Stromal cell of bone marrow (primary cell): Measurements from ENCODE around the gene CALU.

Experiments used
- DNase-seq: peaks from one replicate; pipeline ENCODE4 v3.0.0-alpha.2; 2012; ENCODE audit warnings: low read depth

Gene CALU

DNA sequence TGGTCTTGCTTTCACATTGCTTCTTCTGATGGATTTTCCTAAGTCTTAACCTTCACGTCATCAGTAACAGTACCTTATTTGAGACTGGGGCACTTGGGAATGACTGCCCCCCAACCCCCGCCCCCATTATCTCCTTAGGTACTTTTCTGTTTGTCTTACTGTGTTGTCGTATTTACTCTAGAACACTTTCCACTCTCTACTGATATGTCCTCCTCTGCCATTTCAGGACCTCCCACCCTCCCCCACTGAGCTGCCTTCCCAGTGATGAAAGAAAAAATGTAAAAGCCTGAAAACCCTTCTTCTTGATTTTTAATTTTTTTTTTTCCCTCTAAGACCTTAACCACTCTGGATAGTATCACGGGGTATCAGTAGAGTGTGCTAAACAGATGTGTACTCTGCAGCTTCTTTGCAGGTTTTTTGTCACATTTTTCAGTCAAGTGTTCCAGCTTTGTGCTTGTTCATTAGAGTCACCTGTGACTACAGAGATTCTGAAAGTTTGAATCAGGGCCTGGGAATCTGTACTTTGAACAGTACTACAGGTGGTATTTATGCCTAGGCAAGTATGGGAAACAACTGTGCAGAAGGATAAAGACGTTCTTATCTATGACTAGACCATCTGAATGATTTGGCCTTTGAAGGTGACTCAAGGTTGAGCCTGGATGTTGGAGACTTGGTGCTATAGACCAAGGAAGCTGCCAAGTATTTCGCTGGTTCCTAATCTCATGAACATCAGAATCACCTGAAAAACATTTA, 8.3 kb downstream of the CALU start:
- DNase-seq = no peak

DNA sequence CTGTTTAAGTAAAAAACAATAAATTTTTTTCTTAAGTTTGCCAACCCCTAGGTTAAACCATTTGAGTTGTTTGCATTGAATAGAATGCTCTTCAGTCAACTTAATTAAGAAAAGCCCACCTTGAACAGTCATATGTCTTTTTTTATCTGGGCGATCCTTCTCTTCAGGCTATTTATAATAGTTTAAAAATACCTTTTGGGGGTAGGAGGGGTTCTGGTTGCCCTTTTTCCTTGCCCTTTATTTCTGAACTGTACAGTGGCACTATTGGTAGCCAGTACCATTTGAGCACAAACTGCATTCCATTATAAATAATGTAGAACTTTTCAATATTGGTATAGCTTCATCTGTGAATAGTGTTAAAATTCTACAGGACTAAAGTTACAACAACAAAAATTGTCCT, 13.1 kb downstream of the CALU start:
- no peak for DNase-seq

DNA sequence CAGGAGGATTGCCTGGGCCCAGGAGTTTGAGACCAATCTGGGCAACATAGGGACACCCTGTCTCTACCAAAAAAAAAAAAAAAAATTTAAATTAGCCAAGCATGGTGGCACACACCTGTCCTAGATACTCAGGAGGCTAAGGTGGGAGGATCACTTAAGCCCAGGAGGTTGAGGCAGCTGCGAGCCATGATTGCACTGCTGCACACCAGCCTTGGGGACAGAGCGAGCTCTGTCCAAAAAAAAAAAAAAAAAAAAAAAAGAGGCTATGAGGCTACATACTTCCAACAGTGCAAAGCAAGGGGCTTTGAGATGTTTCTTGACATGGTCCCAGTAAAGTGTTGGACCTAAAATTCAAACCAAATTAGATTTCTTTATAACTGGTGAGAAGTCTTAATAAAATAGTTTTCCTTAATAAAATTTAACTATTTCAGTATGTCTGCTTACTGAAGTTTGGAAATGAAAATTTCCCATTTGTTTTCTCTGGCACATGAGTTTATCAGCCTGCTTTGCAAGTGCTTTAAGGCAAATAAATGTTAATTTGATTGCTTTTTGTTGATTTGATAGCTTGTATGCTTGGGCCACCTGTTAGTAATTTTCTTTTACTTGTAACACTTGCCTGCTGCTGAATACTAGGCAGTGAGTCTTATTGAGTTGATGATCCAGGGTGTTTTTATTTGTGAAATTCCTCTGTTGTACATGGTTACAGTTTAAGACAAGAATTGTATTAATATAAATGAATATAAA, 16.1 kb downstream of the CALU start:
- no peak for DNase-seq

DNA sequence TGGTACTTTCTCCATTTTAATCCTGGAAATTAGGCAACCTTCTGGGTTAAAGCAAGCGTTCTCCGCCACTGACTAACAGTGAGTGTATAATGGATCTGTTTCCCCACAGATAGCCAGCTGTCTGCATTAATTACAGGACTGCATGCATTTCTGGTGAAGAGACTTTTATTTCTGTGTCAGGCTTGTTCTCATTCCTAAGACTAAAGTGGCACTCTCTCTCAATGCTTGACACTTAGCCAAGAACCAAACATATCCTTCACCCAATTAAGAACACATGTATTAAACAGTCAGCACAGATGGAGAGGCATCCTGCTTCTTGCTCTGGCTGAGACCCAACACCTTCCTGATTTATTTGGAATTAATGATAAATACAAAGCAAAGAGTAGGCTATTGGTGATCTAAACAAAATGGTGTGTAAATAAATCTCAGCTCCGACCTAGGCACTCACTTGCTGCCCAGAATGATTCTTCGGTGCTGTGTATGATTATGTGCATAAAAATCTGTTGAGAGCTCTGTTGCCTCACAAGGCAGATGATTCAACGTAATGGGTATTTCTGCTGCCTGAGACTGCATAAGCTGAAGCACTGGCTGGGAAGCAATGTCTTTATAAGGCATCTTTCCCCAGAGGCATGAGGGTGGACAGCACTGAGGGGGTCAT, 16.8 kb downstream of the CALU start:
- DNase-seq = peak; percentile 86

DNA sequence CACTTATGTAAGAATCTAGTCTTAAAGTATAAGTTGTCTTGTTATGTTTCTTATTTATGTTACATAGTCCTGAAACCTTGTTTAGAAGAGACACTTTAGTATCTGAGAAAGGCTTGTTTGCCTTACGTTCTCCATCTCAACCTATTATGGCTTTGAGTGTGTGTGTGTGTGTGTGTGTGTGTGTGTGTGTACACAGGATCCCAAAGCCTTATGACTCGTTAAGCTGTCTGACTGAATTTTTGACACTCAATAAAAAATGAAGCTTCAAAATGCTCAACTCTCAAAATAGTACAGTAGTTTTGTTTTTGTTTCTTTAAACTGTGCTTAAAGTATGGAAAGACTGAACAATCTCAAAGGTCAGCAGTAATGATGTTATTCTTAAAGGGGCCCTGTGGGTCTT, 18.0 kb downstream of the CALU start:
- DNase-seq = no peak

DNA sequence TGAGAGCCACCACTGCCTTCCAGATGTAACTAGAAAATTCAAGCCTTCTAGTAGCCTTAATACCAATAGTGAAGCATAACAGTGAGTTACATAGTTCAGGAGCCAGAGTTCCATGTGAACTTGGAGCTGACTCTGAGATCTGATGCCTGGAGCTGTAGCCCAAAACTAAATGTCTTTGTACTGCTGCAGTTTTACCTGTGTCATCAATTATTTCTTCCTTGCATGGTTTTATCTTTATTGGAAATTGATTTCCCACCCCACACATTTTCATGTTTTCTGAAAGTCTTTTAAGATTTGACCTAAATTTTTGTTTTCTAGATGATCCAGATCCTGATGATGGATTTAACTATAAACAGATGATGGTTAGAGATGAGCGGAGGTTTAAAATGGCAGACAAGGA, 19.4 kb downstream of the CALU start:
- no peak for DNase-seq

DNA sequence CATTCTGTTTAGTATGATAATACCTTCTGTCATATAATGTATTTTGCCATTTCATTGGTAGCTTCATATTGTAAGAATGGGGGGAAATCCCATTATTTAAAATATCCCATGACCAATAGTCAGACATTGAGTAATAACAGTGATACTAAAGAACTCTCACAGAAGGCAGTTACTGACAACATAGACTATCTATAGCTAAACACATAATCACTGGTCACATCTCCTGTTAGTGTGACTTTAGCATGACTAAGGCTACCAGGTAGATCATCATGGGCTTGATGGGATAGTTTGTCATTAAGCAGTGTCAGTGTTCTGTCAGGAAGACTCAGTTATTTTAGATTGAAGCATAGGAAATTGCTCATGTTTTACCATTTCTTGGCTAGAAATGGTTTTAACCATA, 20.1 kb downstream of the CALU start:
- no peak for DNase-seq

DNA sequence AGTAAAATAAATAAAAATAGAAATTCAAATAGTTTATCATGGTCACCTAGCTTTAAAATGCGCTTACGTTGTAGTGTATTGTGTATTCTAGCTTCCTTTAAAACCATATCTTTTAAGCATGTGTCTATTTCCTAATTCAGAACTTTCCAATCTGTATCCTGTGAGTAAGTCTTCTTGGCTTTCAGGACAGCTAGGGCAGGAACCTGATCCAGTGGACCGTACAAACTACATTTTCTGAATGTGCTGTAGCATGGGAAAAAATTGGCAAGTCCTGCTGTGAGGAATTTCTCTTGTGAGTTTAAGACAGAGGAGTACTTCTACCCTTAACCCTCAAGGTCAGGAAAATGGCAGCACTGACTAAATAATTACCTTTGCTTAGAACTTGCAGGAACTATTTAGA, 24.4 kb downstream of the CALU start:
- no peak for DNase-seq

DNA sequence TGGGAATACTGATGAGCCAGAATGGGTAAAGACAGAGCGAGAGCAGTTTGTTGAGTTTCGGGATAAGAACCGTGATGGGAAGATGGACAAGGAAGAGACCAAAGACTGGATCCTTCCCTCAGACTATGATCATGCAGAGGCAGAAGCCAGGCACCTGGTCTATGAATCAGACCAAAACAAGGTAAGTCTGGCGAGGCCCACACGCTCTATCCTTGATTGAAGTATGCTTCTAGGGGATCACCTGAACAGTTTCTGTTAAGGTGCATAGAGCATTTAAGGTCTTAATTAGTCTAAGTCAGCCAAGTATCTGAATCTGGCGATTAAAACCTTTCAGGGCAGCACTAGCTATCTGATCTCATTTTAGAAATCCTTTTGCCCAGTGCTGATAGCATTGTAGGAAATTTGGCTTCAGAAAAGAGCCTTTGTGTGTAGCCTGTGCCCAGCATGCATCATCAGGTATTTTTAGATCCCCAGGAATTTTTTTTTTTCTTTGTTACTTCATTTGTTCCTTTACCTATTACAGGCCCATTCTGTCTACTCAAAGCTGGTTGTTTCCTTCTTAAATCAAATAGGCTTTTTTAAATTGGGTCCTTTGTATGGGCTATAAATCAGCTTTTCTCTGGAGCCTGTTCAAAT, 28.4 kb downstream of the CALU start:
- no peak for DNase-seq

DNA sequence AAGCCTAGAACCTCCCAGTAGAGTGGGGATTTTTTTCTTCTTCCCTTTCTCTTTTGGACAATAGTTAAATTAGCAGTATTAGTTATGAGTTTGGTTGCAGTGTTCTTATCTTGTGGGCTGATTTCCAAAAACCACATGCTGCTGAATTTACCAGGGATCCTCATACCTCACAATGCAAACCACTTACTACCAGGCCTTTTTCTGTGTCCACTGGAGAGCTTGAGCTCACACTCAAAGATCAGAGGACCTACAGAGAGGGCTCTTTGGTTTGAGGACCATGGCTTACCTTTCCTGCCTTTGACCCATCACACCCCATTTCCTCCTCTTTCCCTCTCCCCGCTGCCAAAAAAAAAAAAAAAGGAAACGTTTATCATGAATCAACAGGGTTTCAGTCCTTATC, 31.1 kb downstream of the CALU start:
- no peak for DNase-seq

DNA sequence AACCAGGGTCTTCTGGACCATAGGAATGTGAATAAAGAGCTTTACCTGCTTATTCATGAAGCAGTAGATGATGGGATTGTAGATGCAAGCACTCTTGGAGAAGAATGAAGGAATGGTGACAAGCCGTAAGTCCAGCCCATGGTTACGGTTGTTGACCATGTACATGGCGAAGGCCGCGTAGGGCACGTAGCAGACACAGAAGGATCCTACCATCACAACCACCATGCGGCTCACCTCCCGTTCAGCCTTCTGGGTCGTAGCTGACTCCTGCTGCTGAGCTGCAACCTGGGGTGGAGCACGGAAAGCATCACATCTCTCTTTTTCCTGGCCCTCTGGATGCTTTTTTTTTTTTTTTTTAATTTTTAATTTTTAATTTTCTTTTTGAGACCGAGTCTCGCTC, 34.4 kb downstream of the CALU start:
- no peak for DNase-seq

DNA sequence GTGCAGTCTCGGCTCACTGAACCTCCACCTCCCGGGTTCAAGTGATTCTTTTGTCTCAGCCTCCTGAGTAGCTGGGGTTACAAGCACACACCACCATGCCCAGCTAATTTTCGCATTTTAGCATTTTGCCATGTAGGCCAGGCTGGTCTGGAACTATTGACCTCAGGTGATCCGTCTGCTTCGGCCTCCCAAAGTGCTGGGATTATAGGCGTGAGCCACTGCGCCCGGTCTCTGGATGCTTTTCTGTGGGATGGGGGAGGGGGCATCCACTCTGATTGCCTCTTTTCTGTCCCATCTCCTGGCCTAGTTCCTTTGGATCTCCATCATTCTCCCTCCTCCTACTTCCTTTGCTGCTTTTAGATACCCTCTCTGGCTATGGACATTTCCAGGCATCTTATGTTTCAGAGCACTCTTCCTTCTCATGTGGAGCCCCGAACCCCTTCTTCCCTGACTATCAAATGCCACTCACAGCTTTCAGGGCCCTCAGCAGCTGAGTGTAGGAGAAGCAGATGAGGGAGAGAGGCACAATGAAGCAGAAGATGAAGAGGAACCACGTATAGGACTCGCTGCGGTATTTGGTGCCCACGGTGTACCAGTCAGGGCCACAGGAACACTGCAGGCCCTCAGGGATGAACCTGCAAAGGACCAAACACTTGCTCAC, 35.0 kb downstream of the CALU start:
- DNase-seq = no peak

DNA sequence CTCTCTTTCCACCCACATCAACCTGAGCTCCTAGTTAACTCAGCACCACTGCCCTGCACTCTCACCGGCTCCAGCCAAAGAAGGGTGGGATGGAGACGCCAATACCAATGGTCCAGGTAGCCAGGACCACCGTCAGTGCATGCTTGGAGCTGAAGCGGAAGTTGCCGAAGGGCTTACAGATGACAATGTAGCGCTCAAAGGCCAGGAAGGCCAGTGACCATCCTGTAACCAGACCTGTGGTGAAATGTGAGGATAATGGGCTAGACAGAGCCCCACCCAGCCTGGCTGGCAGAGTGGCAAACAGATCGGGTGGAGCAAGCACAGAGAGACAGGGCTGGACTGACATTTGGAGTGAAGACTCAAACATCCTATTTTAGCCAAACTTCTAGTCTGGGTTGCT, 35.8 kb downstream of the CALU start:
- DNase-seq = no peak

DNA sequence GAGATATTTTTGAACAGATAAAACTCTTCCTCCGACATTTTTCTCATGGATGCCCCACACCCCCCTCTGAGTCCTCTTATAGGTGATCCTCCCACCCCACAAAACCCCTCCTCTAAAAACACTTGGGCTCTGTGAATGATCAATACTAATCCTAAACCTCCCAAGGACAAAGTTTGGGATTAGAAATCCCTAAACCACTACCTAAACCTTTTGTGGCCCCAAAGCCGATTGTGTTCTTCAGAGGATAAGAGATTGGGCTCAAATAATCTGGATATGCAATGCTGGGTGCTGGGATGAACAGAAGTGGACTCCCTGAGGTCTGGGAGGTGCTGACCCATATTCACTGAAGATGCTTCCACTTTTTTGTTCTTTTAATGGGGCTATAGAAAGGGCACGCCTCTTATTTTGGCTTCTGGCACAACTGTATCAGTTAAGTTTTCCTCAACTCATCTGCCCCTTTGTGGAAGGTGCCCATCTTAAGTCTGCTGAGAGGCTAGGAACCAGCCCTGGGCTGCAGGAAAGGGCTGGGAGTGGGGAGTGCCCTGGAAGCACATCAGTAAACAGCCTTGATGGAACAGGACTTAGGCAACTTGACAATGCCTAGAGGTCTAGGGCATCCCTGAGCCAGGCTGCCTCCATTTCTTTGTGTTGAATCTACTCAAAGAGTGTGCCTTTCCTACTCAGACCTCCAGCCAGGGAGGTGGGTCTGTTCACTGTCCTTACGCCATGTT, 36.8 kb downstream of the CALU start, which contains the start of gene OPN1SW:
Gene OPN1SW, minus strand, starts transcription at position 51 of the 731 bp plus-strand sequence. Its CDS starts 13 bp downstream, at position 38.
- DNase-seq = no peak

DNA sequence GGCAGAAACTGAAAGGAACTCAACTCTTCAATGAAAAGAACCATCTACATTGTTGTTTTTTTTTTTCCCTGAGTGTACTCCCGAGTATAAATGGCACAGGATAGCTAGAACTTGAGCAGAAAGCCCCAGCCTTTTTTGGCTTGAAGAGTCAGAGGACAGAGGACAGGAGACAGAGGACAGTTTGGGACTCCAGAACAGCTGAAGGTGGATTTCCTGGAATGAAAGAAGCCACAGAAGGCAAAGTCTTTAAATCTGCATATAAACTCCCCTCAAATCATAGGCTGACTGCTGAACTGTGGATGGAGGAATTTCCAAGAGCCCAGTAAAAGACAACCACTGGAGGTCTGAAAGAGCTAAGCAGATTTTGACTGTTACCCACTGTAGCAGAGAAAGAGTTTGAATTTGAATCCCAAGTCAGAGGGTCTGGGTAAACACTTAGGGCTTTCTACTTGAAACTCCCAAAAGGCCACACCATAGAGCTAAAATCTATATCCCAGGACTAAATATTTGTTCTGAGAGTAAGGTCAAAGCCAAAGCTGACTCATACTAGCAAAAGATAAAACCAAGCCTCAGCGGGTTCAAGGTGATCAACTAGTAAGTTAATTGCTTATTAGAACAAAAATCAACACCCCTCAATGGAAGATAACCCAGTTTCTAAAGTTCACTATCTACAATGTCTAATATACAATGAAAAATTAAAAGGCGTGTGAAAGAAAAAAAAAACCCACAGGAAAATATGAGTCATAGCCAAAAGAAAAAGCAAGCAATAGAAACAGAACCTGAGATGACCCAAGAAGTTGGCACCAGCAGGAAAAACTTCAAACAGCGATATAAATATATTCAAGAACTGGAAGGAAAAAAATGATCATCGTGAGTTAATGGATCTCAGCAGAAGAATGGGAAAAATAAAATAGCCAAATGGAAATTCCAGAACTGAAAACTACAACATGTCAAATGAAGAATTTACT, 38.3 kb downstream of the CALU start:
- peak; percentile 24 for DNase-seq

DNA sequence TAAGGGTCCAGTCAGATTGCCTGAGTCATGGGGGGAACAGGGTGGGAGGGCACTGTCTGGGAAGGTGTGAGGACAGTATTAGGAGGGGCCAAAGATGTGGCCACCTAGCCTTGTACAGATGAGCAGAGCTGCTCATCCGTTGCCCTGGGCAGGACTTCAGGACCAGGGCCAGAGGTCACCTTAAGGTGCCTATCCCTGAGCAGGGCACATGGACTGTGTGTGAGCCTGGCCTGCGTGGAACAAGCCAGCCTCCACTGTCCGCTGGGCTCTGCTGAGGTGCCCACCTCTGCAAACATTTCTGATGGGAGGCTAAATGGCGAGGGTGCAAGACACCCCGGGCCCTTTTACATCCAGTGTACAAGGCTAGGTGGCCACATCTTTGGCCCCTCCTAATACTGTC, 39.8 kb downstream of the CALU start:
- no peak for DNase-seq

DNA sequence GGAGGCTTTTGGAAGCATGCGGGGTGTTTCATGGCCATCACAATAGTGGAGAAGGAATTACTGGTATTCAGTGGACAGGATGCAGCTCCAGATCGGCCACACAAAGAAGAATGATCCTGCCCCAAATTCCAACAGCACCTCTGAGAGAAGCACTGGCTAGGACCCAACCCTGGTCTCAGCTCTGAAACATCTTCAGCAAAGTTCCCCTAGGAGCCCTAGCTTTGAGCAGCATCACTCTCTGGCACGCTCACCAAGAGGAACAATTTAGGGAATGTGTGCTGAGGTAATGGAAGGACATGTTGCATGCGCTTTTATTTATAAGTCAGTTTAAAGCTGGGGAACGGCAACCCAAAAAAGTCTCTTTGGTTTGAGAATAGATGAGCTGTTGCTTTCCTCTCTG, 42.0 kb downstream of the CALU start:
- peak; percentile 25 for DNase-seq

DNA sequence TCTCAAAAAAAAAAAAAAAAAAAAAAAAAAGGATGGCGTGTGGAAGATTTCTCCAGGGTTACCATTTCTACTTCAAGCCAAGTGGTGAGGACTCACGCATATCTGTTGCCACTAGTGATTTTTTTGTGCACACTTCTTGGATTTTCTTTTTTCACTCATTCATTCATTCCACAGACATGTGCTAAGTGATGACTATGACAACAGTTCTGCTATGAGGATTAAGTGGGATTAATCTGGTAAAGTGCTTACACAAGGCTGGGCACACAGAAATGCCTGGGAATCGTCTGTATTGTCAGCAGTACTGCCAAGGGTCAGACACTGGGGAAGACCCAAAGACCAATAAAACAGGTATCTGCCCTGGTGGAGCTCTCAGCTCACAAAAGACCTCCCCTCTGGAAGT, 42.7 kb downstream of the CALU start:
- DNase-seq = no peak

DNA sequence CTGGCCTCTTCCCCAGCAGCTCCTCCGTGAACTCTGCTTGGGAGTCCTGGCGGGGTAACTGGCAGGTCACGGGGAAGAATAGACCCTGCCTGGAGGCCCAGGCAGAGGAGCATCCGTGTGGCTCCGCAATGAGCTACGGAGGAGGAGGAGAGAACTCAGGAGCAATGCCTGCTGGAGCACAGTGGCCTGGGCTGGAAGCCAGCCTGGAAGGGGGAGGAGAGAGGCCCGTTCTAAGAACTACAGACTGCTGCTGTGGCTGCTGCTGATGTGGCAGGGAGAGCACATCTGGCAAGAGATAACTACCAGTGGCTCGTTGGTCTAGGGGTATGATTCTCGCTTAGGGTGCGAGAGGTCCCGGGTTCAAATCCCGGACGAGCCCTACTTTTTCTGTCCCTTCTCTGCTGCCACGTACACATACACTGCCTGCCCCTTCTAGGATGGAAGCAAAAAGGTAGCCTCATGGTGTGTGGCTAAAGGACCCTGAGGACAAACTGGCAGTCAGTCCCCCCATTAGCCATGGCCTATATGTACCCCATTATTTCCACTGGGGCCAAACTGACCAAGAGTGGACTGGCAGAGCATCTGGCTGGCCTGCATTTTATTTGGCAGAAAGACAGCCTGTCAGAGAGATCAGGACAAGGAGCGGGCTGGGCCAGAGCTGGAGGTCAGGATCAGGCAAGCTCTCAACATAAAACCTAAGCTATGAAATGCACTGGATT, 44.1 kb downstream of the CALU start:
- peak; percentile 66 for DNase-seq

DNA sequence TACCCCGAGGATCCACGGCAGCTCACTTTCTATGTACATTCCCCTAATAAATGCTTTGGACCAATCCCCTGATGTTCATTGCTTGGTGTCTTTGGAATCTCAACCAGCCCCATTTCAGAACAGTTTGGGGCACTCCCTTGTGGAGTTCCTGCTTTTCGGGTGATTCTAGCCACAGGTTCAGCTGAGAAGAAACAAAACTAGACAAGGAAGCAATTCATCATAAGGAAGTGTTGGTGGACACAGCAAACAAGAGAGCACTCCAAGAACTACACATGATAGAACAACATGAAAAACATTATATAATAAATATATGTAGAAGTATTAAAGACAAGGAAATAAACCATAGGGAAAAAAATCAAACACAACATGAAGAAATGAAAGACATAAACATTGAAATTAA, 46.6 kb downstream of the CALU start:
- no peak for DNase-seq
